GM23338 (cell line): ENCODE results near the gene PLEKHG4B. TPM values are rescaled to one million over a fixed set of nuclear protein-coding genes. Genes with fewer than 3 reads are reported as not detected.

Source experiments
- ATAC-seq: fragments of 200-7000 bp; cut with Tn5 transposase; 3 replicates; pipeline ENCODE4 v1.9.1; 2020
- DNase-seq: peaks from one replicate; pipeline ENCODE4 v3.0.0-alpha.2; 2015; ENCODE audit warnings: low spot score
- H2AFZ ChIP-seq: fragments of 200-600 bp; sonication (generic); 2 replicates; pipeline ENCODE4 v1.8.0; 2016; ENCODE audit warnings: antibody characterized with exemption, mild to moderate bottlenecking, moderate library complexity
- H3F3A ChIP-seq: fragments of 200-600 bp; sonication (generic); replicated peaks from 2 replicates; pipeline ENCODE4 v1.8.0; 2017; ENCODE audit warnings: antibody characterized with exemption, mixed run types, low read depth
- H3K27ac ChIP-seq: fragments of 200-600 bp; sonication (generic); 2 replicates; pipeline ENCODE4 v1.6.1; 2016; ENCODE audit warnings: low read depth
- H3K27me3 ChIP-seq: fragments of 200-600 bp; sonication (generic); 2 replicates; pipeline ENCODE4 v1.8.0; 2016; ENCODE audit warnings: mild to moderate bottlenecking, mixed run types, moderate library complexity; ENCODE audit not compliant: insufficient read depth
- H3K36me3 ChIP-seq: fragments of 200-600 bp; sonication (generic); 2 replicates; pipeline ENCODE4 v1.8.0; 2016; ENCODE audit warnings: mild to moderate bottlenecking; ENCODE audit not compliant: insufficient read depth
- H3K4me1 ChIP-seq: fragments of 200-600 bp; sonication (generic); 2 replicates; pipeline ENCODE4 v1.8.0; 2016; ENCODE audit warnings: mild to moderate bottlenecking, moderate library complexity; ENCODE audit not compliant: insufficient read depth
- H3K4me2 ChIP-seq: fragments of 200-600 bp; sonication (generic); 2 replicates; pipeline ENCODE4 v1.7.1; 2017; ENCODE audit warnings: mixed run types
- H3K4me3 ChIP-seq: fragments of 200-600 bp; sonication (generic); 2 replicates; pipeline ENCODE4 v1.6.1; 2016; ENCODE audit warnings: mixed run types
- H3K79me2 ChIP-seq: fragments of 200-600 bp; sonication (generic); replicated peaks from 2 replicates; pipeline ENCODE4 v1.8.0; 2017; ENCODE audit warnings: mild to moderate bottlenecking; ENCODE audit not compliant: insufficient read depth
- H3K9me2 ChIP-seq: fragments of 200-600 bp; sonication (generic); 2 replicates; pipeline ENCODE4 v1.8.0; 2017; ENCODE audit not compliant: insufficient read depth
- H4K20me1 ChIP-seq: fragments of 200-600 bp; sonication (generic); replicated peaks from 2 replicates; pipeline ENCODE4 v1.8.0; 2017; ENCODE audit warnings: mild to moderate bottlenecking; ENCODE audit not compliant: insufficient read depth
- H3K27ac Mint-ChIP-seq: 2 replicates; pipeline ENCODE4 v1.8.0; 2020; ENCODE audit warnings: inconsistent platforms, mild to moderate bottlenecking, moderate library complexity, mixed read lengths
- H3K27me3 Mint-ChIP-seq: 3 replicates; pipeline ENCODE4 v1.8.0; 2022; ENCODE audit warnings: low read depth, mild to moderate bottlenecking, moderate library complexity, mixed read lengths, inconsistent platforms; ENCODE audit not compliant: insufficient read depth, poor library complexity
- H3K36me3 Mint-ChIP-seq: 3 replicates; pipeline ENCODE4 v1.8.0; 2021; ENCODE audit warnings: low read depth, mild to moderate bottlenecking, inconsistent platforms, moderate library complexity, mixed read lengths
- H3K4me1 Mint-ChIP-seq: 3 replicates; pipeline ENCODE4 v1.8.0; 2020; ENCODE audit warnings: mild to moderate bottlenecking, inconsistent platforms, mixed read lengths
- H3K4me3 Mint-ChIP-seq: 3 replicates; pipeline ENCODE4 v1.8.0; 2021; ENCODE audit warnings: moderate library complexity, mild to moderate bottlenecking, inconsistent platforms, mixed read lengths
- H3K9me3 Mint-ChIP-seq: 3 replicates; pipeline ENCODE4 v1.8.0; 2020; ENCODE audit warnings: moderate library complexity, mild to moderate bottlenecking, inconsistent platforms, mixed read lengths
- CREB1 ChIP-seq: fragments of 250-450 bp; sonication (Bioruptor Pico); IDR thresholded peaks from 2 replicates; pipeline ENCODE4 v1.5.0; 2020; ENCODE audit warnings: low read depth, mild to moderate bottlenecking, moderate library complexity
- ETS1 ChIP-seq: IDR thresholded peaks from 2 replicates; pipeline ENCODE4 v1.6.1; 2016; ENCODE audit warnings: antibody characterized with exemption
- EZH2 ChIP-seq: fragments of 200-600 bp; sonication (generic); IDR thresholded peaks from one replicate; pipeline ENCODE4 v1.8.0; 2017; ENCODE audit warnings: antibody characterized with exemption, mild to moderate bottlenecking, low read depth; ENCODE audit not compliant: unreplicated experiment
- JUNB ChIP-seq: IDR thresholded peaks from one replicate; pipeline ENCODE4 v1.6.1; 2016; ENCODE audit warnings: antibody characterized with exemption; ENCODE audit not compliant: unreplicated experiment
- NANOG ChIP-seq: IDR thresholded peaks from 2 replicates; pipeline ENCODE4 v1.6.1; 2016; ENCODE audit warnings: antibody characterized with exemption, borderline replicate concordance
- POLR2AphosphoS5 ChIP-seq: IDR thresholded peaks from 2 replicates; pipeline ENCODE4 v1.6.1; 2016; ENCODE audit warnings: antibody characterized with exemption, low read depth
- REST ChIP-seq: IDR thresholded peaks from one replicate; pipeline ENCODE4 v1.6.1; 2018; ENCODE audit warnings: antibody characterized with exemption; ENCODE audit not compliant: unreplicated experiment
- STAT1 ChIP-seq: IDR thresholded peaks from one replicate; pipeline ENCODE4 v1.6.1; 2016; ENCODE audit warnings: antibody characterized with exemption; ENCODE audit not compliant: unreplicated experiment
- ZNF114 ChIP-seq: fragments of 250-450 bp; sonication (Bioruptor Pico); IDR thresholded peaks from 2 replicates; pipeline ENCODE4 v1.5.0; 2020; ENCODE audit warnings: mild to moderate bottlenecking, moderate library complexity
- ZNF331 ChIP-seq: fragments of 250-450 bp; sonication (Bioruptor Pico); IDR thresholded peaks from 2 replicates; pipeline ENCODE4 v1.5.0; 2020; ENCODE audit warnings: low read depth, mild to moderate bottlenecking, moderate library complexity
- ZNF462 ChIP-seq: fragments of 250-450 bp; sonication (Bioruptor Pico); IDR thresholded peaks from 2 replicates; pipeline ENCODE4 v1.5.0; 2020; ENCODE audit warnings: mild to moderate bottlenecking, moderate library complexity
- polyA plus RNA-seq: library from polyadenylated mRNA; unstranded; fragments of >200 nt; fragmentation: Nextera tagmentation; extraction: Ambion mirVana; gene quantifications from 2 replicates; pipeline ENCODE4 v1.2.1, GENCODE V29; 2016
- total RNA-seq: library from RNA; depleted of rRNA; stranded (reverse); fragments of >200 nt; shearing (Covaris generic); gene quantifications from 2 replicates; pipeline ENCODE4 v1.2.3, GENCODE V29; 2014

PLEKHG4B gene
- total and polyA plus RNA-seq, 2 experiments from 2014 or later: 33.5 to 54.8 TPM

- TF ChIP-seq ZNF462 (CRISPR knock-in tag) (no peak), REST (no peak)
Measured at GRCh38 chr5:197892-198489, 106.0 kb downstream of the PLEKHG4B start (continued).

- DNase-seq: no peak
- H3K9me3 Mint-ChIP-seq: no peaks in the 10 kb centered on the region
- H3F3A ChIP-seq: peaks cover 3% of the 10 kb centered on the region; the same call in 1 of the 2 replicates
- TF ChIP-seq ZNF114 (CRISPR knock-in tag) (no peak), CREB1 (CRISPR knock-in tag) (no peak), EZH2 (no peak), ETS1 (no peak), JUNB (no peak), STAT1 (no peak), NANOG (no peak), ZNF331 (CRISPR knock-in tag) (no peak), POLR2AphosphoS5 (no peak)
Measured at GRCh38 chr5:198516-199196, 106.7 kb downstream of the PLEKHG4B start.

More at GRCh38 chr5:198516-199196, 106.7 kb downstream of the PLEKHG4B start:
- H3K36me3 Mint-ChIP-seq: peaks cover 10% of the 10 kb centered on the region; the same call in 2 of the 3 replicates
- no peak overlapping the region for H3K4me3 ChIP-seq
- H4K20me1 ChIP-seq: no peaks in the 10 kb centered on the region; the same call in 1 of the 2 replicates
- peaks cover 19% of the 10 kb centered on the region for H3K4me1 Mint-ChIP-seq
- H3K27me3 Mint-ChIP-seq: peaks cover 13% of the 10 kb centered on the region
- H3K27me3 ChIP-seq: no peaks in the 10 kb centered on the region
- H3K4me3 Mint-ChIP-seq: no peak overlapping the region
- no peaks in the 10 kb centered on the region for H3K36me3 ChIP-seq
- H3K79me2 ChIP-seq: no peaks in the 10 kb centered on the region; the same call in 1 of the 2 replicates
- H3K4me1 ChIP-seq: no peaks in the 10 kb centered on the region; the same call in 1 of the 2 replicates
- no peak overlapping the region for H3K27ac Mint-ChIP-seq
- ATAC-seq: no peak
- no peak overlapping the region for H3K4me2 ChIP-seq
- H3K9me2 ChIP-seq: no peaks in the 10 kb centered on the region
- H2AFZ ChIP-seq: no peak overlapping the region
- no peak overlapping the region for H3K27ac ChIP-seq
